Right lobe of liver (tissue), 4 donors: ENCODE data around the gene DRD2.

ENCODE experiments used
- CTCF ChIP-seq, 4 donors: fragments of 200-600 bp in 3 of 4; fragments of 450-650 bp in 1 of 4; IDR thresholded peaks; one replicate each; pipeline versions ENCODE4 v1.5.1 to v1.8.0; 2016 to 2022; ENCODE audit warnings: antibody characterized with exemption in 4 of 4, mild to moderate bottlenecking in 2 of 4
- POLR2A ChIP-seq: fragments of 450-650 bp; IDR thresholded peaks from one replicate; pipeline ENCODE4 v1.6.1; 2017; ENCODE audit warnings: antibody characterized with exemption, mild to moderate bottlenecking
- donor health status: DM: no; HTN: no; CAD: no.
- donor health status: DM: no; HTN: no; CAD: no.
- donor health status: DM: no; HTN: yes; CAD: no.

- TF ChIP-seq POLR2A (no peak), CTCF (IDR thresholded peaks at IDR 0.05) (no peak)
Measured at GRCh38 chr11:113435190-113435968, 39.8 kb downstream of the DRD2 start.
